NCI-H524 treated with DMSO at 0.1 percent for 48 hours (cell line): ENCODE measurements around the gene NTRK3.

ENCODE experiments used
- DNase-seq: peaks from one replicate; lab custom pipeline; 2025; lab: John Stamatoyannopoulos, UW

NTRK3 gene

DNA sequence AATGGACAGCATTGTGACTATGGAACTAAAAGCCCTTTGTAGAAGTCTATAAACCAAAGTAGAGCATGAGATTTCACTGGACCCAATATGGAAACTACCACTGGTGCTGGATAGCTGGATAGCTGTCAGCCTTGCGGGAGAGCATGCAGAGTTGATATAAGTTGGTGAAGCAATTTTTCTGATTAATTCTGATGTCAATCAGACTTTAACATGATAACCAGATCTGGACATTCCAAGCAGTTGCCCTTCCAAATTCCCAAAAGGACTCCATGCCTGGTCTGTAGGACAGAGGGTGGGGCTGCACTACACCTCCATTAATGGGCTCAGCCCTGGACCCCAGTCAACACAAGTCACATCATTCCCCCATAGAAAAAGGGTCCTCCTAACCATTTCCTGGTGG lies 437.8 kb downstream of the NTRK3 start:
- no peak for DNase-seq

DNA sequence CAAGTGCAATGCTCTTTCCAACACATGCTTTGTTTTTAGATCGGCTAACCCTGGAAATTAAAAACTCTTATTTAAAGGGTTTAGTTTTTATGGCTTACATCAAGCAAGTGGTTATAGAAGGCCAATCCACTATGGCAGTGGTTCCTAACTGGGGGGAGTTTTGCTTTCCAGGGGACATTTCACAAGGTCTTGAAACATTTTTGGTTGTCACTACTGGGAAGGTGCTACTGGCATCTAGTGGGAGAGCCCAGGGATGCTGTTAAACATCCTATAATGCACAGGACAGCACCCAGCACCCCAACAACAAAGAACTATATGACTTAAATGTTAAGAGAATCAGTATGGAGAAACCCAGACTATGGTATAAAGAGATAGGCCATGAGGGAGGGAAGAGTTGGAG lies 439.0 kb downstream of the NTRK3 start:
- DNase-seq, result no peak

DNA sequence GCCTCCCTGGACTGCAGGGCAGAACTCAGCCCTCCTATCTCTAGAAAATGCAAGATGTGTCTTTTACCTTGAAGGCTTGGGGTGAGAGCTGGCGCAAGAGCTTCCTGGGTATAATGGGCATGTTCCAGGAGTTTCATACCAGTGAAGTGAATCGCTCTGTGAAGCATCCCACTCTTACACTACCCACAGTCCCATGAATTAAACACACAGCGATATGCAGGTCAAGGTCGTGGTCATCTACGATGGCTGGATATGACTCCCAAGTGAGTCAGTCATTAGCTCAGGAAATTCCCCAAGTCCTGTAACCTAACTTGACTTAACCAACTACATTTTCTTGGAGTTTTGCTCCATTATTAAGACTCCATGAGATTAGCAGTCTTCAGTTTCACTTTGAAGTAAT lies 439.7 kb downstream of the NTRK3 start:
- no peak for DNase-seq

DNA sequence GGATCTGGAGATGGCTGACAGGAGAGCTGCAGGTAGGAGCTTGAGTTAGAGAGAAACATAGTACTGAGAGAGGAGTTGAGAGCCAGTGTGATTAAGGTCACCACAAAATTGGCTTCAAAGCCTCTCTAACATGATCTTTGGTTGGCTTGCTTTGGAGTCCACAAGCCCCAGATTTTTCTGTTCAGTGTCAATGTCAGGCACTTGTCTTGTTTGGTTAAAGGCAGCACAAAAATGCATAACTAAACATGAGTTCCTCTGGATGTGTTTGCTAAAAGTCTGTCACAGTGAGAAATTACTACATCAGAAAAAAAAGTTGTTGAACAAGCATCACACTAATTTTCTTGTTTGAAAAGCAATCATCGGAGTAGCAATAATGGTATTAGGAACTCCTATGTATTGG lies 440.5 kb downstream of the NTRK3 start:
- no peak for DNase-seq
